ENCODE data around the gene USP21.

The USP21 gene

DNA sequence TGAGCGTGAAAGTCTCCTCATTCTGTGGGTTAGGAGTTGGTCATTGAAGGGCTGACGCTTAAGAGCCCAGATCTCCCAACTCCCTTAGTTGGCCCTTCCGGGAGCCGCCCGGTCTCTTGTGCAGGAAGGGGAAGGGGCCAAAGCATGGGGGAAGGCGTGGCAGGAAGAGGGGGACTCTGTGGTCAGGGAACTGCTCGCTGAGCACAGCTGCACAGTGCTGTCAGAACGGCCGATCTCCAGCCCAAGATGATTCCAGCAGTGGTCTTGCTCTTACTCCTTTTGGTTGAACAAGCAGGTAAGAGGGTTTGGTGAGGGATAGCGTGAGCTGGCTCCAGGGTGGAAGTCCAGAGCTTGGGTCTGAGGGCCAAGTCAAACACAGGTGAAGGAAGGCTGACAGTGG is 55.8 kb downstream of the USP21 start, which contains the start of gene FCER1G:
Gene FCER1G (plus strand): TSS at position 220 of the 400 bp plus-strand sequence. CDS start 27 bp downstream, at position 247.
- no peak for DNase-seq (ENCODE audit: extremely low read depth in 1 of 2, low read depth in 1 of 2)
